Measurements from ENCODE around the gene ACVR1C.
A peak's percentile ranks its signal among the peaks of the same experiment; 100 is the strongest.

Gene ACVR1C

GRCh38 chr2:157492189-157492773, 136.4 kb downstream of the ACVR1C start:
- DNase-seq: peak; percentile 73

GRCh38 chr2:157489983-157490382, 138.7 kb downstream of the ACVR1C start:
- no peak for DNase-seq

GRCh38 chr2:157488877-157489276, 139.8 kb downstream of the ACVR1C start:
- no peak for DNase-seq

GRCh38 chr2:157487747-157488146, 140.9 kb downstream of the ACVR1C start:
- DNase-seq: no peak

- DNase-seq: no peak
These were observed 141.4 kb downstream of the ACVR1C start for GRCh38 chr2:157487271-157487610.

- DNase-seq: no peak
These were observed 141.9 kb downstream of the ACVR1C start for GRCh38 chr2:157486596-157487270.

- DNase-seq: peak; percentile 37
These were observed 148.3 kb downstream of the ACVR1C start for GRCh38 chr2:157480182-157480961.

- no peak for DNase-seq
These were observed 149.3 kb downstream of the ACVR1C start for GRCh38 chr2:157479081-157480027.

GRCh38 chr2:157477919-157478318, 150.7 kb downstream of the ACVR1C start:
- no peak for DNase-seq

- DNase-seq: no peak
These were observed 151.5 kb downstream of the ACVR1C start for GRCh38 chr2:157476953-157477709.

Data from activated naive CD4-positive, alpha-beta T cell treated with anti-CD3 and anti-CD28 coated beads, Interleukin-2, amount 50 U/mL, for 16 hours (primary cell).